Hematopoietic multipotent progenitor cell treated with erythropoietin and hydrocortisone succinate and interleukin-3 and kit ligand, for 15 days (in vitro differentiated cells): Measurements from ENCODE around the gene LIN52.

Source experiments
- DNase-seq: peaks from one replicate; pipeline ENCODE4 v3.0.0-alpha.2; 2015; ENCODE audit warnings: low spot score

The LIN52 gene

DNA sequence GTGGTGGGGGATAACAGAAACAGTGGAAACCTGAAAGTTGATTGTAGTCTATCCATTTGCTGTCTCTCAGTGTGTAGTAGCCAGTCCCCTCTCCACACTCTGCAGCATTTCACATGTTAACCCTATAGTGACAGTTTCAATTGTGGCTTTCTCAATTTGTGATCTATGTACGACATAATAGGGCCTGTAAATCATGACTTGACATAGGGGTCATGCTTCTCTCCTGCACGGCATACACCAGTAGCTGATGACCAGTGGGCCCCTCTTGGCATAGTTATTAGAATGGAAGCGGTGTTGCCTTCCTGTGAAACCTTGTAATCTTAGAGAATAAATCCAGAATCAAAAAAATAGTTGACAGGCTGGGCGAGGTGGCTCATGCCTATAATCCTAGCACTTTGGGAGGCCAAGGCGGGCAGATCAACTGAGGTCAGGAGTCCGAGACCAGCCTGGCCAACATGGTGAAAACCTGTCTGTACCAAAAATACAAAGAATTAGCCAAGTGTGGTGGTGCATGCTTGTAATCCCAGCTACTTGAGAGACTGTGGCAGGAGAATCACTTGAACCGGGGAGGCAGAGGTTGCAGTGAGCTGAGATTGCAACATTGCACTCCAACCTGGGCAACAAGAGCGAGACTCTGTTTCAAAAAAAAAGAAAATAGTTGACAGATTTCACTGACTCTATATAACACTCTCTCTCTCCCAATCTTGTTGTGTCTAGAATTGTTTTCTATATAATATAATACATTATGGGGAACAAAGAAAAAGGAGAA is 109.9 kb downstream of the LIN52 start:
- no peak for DNase-seq

DNA sequence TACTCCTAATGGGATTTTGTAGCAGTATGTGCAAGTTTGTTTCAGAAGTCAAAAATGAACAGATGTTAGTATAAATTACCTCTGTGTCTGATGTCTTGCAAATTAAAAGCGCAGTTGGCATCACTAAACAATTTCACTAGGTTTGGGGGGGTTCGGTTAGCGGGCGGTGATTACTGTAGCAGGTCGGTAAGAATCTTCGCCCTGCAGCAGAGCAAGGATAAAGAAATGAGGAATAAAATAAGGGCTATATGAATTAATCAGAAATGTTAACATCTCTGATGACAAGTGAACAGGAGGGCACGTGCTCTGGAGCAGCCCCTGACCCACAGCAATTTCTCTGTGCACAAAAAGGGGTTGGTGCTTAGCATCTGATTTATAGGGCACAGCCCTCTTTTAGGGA is 110.9 kb downstream of the LIN52 start:
- DNase-seq, result no peak

DNA sequence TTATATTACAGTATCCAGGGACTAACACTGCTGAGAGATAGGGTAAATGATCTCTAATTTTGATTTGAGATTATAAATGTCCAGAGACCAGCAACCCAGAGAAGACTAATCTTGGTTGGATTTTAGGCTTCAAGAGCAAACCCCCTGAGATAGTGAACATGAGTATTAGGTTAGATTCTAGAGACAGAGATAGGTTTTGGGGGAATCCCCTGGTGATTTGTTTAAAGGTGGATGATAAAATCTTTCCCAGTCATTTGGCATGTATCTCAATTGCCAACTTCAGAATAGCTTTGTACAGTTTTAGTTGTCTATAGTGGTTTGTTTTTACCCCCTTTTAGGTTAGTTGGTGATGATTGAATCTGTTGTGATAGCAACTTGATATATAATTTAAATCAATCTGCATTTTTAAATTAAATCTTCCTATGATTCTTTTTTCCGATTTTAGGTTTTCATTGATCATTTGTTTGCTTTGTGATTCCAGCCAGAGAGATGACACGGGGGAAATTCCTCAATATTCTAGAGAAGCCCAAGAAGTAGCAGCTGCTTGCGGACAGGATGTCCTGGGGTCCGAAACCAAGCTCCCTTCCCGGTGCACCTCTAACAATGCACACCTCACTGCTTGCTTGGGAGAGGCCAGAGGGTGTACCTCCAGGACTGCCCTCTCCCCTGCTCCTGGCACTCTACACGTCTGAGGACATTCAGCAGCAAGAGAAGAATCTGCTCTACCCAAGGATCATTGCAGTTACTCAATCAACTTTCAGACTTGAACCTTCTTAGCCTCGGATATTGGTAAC is 113.9 kb downstream of the LIN52 start:
- no peak for DNase-seq

DNA sequence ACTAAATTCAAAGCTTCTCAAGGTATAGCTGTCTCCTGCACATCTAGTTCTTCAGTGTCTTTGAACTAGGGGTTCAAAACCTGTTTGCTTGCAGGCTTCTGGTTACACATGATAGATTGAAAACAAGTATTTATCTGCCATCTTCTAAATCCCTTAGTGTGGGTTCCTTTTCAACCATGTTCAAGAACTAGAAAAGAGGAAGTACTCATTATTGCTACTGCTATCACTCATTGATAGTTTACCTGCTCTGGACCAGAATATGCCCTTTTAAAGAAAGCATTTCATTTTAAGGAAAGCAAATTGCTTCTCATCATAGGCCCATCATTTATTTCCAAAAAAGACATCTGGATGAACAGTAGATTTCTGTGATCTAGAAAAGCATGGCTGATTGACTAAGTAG is 117.4 kb downstream of the LIN52 start:
- no peak for DNase-seq

DNA sequence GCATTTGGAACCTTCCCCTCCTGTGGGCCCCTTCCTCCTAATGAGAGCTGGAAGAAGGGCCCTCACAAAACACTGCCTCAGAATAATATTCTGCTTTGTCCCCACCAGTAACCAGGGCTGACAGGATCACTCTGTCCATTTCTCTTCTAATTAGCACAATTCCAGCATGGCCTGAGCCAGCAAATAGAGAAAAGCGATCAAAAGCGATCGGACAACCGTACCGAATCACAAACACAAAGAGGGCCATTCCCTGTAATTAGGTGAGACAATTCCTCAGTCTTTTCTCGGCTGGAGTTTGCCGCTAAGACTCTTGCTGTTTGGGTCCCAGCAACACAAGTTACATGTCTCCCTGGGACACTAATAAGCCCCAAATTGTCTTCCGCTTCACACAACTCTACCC is 118.9 kb downstream of the LIN52 start:
- no peak for DNase-seq

DNA sequence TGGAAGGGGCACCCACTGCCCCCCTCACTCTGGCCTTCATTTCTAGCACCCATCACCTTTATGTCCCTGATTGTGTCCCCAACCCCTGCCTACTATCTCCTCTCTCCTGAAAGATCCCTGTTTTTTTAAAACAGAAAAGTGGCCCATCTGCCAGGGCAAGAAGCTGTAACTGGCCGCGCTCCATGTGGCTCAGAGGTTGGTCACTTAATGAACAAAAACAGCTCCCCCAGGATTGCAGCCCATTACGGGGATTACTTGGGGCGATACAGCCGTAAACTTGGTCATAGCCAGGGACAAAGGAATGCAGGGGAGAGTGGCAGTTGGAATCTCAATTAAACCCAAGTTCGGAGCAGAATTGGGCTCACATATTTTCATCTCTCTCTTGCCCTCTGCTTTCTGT is 119.7 kb downstream of the LIN52 start:
- DNase-seq, result no peak

DNA sequence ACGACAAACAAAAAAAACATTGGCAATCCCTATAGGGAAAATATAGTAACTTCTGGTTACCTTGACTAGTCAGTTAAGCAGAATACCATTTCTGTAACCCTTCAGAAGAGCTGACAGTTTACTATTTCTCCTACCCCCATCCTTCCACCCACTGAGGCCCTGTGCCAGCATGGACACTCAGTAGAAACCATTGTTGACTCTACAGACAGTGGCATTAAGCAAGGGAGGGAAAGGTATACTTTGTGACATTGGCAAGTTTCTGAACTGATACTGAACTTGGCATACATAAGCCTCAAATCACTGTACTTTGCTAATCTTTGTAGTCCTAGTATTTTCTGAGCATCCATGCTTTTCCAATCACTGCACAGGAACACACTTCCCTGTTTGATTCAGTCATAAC is 121.1 kb downstream of the LIN52 start:
- no peak for DNase-seq

DNA sequence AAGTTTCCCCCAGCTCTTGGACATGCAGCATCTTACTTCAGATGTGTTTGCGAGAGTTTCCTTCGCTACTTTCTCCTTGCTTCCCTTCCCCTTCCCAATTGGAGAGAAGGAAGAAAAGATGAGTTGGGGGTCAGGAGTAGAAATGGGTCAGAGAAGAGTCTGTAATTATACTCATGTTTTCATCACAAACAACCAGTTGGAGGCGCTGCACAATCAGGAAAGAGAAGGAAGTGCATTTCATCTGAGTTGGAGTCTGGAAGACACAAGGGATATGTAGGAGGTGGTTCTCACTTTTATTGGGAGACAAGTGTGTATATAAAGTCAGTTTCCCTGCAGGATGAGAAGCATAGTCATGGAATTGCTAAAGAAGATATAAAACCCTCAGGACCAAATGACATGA is 123.2 kb downstream of the LIN52 start:
- DNase-seq, result no peak

DNA sequence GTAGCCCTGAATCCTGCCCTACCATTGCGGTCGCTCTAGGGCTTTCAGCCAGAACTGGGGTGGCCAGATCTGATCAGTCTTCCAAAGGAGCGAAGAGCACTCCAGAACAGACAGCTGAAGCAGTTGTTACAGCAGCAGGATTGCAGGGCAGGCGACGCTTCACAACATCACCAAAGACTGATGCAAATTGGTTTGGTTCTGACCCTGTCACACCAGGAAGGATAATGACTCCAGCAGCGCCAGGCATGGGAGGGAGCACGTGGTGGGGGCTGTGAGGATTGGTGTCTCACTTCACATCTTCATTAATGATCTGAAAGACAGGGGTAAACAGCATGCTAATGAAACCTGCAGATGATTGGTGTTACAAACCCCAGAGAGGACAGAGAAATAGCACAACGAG is 123.9 kb downstream of the LIN52 start:
- DNase-seq, result no peak

DNA sequence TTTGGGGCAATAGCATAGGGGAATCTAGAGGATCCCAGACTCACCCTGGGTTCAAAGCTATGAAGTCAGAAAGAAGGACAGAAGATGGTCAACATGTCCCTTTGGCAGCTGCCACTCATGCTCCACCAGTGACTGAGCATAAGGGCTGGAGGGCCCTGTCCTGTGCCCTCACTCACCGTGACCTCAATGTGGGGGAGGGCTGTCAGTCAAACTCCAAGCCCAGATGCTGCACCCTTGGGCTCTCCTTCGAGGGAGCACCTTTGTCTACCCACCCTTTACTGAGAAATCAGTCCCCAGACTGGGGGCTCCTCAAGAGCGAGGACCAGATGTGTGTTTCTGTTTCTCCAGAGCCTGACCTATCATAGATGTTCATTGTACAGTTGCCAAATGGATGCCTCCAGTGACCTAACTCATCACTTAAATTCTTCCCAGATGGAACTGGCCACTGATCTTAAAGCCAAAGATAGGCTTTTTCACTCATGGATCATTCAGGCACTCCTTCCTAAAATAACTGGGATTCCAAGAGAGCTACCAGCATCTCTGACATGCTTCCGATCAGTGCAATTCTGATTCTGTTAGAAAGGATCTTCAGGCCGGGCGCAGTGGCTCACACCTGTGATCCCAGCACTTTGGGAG is 127.3 kb downstream of the LIN52 start:
- no peak for DNase-seq

DNA sequence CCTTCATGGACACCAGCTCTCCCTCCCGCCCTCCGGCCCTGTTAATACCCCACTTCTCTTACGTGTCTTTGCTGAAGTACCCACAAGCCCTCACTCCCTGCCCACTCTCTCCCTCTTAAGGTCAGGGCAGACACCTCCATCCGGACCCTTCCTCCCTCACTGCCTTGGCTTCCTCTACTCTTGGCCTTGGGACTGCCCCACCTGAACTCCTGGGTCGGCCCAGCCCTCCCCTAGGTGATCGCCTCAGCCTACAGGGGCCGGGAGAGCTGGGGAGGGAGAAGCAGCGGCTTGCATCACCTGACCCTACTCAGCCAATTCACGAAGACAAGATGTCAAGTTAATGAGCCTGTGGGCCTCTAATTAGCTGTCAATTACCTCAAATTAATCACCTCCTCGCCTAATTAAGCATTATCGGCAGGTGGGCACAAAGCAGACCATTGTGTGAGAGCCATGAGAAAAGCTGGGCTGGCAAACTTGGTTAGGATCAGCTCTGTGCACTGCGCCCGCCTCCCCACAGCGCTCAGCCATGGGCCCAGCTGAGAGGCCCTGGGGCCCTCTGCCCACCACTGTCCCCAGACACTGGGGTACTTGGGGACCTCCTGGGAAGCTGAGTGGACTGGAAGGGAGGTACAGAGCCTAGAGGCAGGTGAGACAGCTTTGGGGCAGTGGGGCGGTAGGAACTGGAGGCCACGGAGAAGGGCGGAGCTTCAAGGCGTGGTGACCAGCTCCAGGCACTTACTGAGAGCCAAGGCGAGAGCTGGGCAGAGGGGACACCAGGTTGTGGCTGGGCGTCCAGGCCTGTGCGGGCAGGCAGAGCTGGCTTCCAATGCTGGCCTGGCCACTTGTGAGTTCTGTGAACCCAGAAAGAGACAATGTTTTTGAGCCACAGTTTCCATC is 129.4 kb downstream of the LIN52 start:
- no peak for DNase-seq

DNA sequence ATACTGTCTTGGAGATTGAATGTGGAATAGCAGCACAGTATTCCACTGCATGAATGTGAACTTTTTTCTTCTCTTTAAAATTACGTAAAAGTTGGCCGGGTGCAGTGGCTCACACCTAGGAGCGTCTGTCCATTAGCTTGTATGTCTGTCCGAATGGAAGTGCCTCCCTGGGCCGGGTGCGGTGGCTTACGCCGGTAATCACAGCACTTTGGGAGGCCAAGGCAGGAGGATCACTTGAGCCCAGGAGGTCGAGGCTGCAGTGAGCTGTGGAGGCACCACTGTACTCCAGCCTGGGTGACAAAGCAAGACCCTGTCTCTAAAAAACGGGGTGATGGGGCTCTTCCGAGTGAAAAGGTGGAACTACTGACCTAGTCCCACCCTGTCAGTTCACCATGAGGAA is 131.9 kb downstream of the LIN52 start:
- no peak for DNase-seq

DNA sequence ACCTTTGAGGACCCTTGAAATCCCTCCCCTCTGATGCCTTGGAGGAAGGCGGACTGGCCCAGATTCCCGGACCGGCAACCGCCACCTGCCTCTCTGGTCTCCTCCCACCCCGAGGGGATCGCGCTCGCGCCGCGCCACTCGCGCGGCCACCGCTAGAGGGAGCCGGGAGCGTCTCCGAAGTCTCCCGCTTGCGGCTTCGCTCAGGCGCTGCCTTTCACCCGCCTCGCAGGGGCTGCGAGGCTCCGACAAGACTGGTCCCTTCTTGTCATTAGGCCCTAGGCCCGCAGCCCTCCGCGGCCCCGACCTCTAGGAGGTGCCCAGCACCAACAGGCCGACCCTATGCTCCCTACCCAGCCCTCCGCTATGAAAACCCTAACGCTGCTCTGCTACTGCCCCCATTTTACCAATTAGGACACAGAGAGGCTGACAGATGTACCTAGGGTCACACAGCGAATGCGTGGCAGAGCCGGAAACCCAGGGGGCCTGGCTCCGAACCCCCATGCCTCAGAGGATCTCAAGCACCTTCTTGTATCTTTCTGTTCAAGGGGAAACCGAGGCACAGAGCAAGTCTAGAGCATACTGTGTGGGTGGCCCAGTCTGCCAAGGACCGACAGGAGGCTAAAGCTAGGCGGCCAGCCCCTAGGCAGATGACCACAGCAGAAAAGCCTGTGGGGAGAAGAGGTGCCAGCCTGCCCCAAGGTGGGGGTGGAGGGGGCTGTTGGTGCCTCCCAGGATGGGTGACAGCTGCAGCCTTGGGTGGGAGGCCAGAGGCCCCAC is 133.1 kb downstream of the LIN52 start:
- peak; percentile 55 for DNase-seq

DNA sequence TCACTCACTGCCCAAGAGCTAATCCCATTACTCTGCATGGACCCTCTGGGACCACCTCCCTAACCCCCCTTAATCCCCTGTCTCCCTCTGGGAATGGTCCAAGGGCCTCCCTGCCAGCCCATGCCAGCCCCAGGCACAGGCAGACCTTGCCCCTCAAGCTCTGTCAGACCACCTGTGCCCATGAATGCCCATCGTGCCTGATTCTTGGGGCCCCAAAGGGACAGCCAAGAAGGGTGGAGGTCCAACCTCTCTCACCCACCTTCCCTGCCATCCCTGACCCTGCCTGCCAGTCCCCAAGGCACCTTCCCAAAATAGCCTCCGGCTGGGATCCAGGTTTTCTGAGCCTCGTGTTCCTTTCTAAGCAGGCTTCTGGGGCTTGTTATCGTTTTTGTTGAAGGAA is 133.7 kb downstream of the LIN52 start:
- DNase-seq, result no peak

DNA sequence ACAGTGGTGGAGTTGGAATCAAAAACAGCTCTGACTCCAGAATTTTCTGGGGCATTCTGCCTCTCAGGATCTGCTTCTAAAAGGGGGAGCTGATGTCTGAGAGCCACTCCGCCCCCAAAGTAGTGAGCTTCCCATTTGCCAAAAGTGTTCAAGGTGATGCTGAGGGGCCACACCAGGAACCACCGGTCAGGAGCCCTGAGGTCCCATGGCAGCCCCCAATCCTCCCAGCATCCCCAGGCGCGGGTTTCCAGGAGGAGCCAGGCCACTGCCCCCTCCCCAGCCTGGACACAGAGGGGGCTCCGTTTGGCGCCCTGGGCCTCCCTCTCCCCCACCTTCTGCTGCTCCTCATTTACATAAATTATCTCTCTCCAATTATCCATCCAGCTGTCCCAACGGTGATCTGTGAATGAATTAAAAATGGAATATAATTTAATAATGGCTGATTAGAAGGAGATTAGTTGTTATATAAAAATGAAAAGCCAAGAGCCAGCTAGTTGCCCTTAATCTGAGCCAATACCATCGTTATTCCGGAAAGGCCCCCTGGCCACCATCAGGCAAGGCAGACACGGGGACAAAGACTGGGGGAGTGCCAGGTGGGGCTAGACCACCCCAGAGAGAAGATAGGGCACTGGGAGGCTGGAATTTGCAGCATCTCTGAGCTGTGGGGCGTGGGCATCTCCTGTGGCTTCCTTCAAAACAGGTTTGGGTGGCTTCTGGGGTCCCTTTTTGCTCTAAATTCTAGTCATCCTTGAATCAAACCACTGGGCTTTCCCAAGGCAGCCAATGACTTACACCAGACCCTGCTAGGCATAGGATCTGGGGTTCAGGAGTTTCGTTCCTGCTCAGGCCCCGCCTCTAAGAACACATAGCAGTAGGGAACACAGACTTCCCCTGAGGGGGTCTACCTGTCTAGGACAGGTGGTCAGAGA is 134.8 kb downstream of the LIN52 start:
- DNase-seq, result no peak

DNA sequence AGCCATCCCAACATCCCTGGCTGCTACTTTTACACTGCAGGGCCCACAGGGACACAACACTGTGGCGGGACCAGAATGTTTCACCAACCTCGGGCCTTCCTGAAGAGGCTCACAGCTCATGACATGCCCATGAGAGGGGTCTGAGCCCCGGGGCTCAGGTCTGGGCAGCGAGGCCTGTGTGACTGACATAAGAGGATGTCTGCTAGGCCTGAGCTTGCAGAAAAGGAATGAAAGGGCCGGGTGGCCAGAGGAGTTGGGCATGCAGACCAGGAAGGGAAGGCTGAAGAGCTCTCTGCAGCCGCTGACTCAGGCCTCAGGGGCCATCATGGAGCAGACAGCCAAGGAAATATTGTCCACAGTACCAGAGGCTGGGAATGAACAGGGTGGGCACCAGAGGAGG is 136.2 kb downstream of the LIN52 start:
- no peak for DNase-seq

DNA sequence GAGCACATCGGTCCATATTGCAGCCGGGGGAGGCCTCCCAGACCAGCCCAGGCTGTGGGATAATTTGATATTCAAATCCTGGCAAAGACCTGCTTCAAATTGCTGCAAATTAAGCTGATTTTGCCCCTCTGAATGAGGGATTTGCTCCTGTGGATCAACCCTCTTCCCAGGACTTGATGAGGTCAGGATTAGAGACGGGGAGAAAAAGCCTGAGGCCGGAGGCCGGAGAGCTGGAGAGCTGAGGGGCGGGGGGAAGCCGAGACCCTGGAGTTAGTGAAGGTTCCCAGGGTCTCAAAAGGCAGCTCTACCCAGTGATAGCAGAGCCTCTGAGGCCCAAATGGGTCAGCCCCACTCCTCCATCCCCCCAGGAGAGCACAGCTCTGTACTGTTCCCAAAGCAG is 137.0 kb downstream of the LIN52 start:
- no peak for DNase-seq

DNA sequence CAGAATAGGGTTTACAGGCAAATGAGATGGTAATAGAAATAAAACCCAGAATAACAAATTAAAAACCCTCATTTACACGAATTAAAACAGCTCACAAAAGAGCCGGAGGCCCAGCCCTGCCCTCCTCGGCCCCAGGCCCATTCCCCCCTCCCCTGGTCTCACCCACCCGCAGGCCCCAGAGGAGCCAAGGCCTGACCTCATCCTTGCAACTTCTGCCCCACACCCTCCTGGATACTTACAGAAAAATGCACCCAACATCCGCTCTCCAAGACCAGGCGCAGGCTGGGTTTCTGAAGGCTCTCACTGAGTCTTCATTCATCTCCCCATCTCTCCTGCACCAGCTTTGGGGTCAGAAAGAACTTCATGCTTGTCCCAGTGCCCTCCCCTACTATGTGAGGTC is 138.3 kb downstream of the LIN52 start:
- DNase-seq, result no peak

DNA sequence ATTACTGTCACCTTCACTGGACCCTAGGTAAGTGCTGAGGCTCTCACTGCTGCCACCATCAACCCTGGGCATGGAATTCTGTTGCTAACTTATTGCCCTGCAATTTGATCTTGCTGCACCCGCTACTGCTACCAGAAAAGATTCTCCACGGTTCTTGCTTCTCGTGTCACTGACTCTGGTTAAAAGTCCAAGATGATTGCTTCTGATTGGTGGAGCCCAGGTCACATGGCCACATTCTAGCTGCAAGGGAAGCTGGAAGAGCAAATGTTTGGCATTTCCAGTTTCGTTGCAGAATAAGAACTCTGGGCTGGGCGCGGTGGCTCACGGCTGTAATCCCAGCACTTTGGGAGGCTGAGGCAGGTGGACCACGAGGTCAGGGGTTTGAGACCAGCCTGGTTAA is 147.0 kb downstream of the LIN52 start:
- DNase-seq, result no peak

DNA sequence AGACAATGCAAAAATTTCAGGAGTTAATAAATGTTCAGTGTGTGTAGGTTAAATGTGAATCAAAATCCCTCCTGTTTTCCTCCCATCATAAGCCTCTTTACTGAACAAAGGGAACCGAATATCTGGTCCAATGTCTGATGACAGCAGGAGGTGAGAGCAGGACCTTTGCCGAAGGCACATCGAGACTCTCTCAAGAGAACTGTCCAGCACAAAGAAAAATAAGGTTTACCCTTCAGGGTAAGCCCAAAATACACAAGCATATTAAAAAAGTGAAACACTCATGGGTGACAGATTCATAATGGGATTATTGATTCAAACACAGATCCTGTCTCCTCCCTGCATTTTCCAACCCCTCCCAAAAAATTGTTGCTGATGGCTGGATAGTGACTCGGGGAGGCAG is 150.3 kb downstream of the LIN52 start:
- DNase-seq, result no peak
